Stimulated activated CD8-positive, alpha-beta memory T cell treated with anti-CD3 and anti-CD28 coated beads, Interleukin-7, amount 100 ng/mL, for 48 hours (primary cell): ENCODE data around the gene IL32.
"Not testable (repeated sequence)": the region's sequence is repeated elsewhere in the genome, so short reads cannot be mapped to it uniquely, and the experiment has no call there.

Experiments used
- DNase-seq, 2 donors: peaks; one replicate each; pipeline ENCODE4 v3.0.0-alpha.2; 2020; ENCODE audit warnings: low read depth in 1 of 2; ENCODE audit errors: extremely low read depth in 1 of 2

IL32 gene

GRCh38 chr16:3069146-3069545, 3.7 kb downstream of the IL32 start:
- not testable (repeated sequence) for DNase-seq

DNA sequence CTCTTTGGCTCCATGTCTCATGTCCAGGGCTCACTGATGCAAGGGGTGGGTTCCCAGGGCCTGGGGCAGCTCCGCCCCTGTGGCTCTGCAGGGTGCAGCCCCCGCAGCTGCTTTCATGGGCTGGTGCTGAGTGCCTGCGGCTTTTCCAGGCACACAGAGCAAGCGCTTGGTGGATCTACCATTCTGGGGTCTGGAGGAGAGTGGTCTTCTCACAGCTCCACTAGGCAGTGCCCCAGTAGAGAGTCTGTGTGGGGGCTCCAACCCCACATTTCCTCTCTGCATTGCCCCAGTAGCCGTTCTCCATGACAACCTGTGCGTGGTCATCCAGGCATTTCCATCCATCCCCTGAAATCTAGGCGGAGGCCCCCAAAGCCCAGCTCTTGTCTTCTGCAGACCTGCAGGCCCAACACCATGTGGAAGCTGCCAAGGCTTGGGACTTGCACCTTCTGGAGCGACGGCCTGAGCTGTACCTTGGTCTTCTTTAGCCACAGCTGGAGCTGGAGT, 5.2 kb downstream of the IL32 start:
- DNase-seq, result no peak

DNA sequence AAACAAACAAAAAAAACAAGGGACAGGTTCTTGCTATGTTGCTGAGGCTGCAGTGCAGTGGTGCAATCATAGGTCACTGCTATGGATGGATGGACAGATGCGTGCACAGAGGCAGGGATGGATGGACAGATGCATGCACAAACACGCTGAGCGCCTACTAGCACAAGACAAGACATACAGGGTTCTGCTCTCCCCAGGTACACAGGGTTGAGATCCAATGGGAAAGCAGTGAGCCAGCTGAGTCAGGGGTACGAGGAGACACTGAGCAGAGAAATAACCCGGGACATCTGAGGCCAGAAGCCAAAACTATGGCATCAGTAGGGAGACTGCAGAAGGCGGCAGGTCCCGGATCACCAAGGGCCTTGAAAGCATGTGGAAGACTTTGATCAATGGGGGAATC, 6.2 kb downstream of the IL32 start:
- DNase-seq, result no peak

DNA sequence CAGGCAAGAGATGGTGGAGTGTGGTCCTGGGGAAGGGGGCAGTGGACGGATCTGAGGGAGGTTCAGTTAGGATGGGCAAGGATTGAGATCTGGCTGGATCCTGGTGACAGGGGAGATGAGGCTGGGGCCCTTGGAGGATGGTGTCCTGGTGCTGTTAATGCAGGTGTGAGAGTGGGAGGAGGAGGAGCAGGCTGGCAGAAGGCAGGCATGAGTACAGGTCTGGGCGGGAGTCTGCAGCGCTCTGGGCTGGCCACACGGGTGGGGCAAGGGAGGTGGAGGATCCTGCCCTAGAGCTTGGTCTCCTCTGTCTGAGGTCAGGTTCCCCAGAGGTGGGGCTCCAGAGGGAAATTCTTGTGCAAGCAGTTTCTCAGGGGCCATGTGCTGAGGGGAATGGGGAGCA, 6.7 kb downstream of the IL32 start:
- not testable (repeated sequence) for DNase-seq

- not testable (repeated sequence) for DNase-seq
These were observed 7.3 kb downstream of the IL32 start for GRCh38 chr16:3072576-3073263.

DNA sequence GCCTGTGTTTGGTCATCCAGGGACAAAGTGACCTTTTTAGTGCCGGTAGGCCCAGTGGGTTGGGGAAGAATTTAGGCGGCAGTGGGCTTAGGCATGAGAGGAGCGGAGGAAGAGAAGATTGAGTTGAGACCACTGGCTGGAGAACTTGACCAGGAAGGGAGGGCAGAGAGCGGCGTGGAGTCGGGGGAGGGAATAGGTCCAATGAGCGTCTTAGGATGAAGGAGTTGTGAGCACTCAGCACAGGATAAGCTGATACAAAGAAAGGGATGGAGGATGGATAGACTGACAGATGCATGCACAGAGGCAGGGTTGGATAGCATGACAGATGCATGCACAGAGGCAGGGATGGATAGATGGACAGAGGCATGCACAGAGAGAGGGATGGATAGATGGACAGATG, 8.0 kb downstream of the IL32 start:
- DNase-seq, result no peak

- DNase-seq, result peak; percentile 69 to 87
These were observed 9.6 kb downstream of the IL32 start for GRCh38 chr16:3074860-3075522.

DNA sequence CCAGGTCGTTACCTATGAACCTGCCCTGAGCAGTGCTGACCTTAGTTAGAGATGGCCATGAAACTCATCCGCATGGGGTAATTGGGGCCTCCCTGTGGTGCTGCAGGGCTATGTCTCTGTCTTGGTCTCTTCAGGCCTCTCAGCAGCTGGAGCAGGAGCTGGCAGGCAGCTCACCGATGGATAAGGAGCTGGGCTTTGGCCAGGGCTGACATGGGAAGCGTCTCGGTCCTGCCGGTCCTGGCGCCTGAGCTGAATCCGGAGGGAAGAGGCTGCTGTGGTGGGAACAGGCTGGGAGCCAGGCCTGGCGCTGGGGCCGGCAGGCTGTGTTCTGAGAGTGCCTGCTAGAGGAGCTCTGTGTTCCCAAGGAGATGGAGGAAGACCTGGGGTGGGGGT, 10.1 kb downstream of the IL32 start:
- no peak for DNase-seq

DNA sequence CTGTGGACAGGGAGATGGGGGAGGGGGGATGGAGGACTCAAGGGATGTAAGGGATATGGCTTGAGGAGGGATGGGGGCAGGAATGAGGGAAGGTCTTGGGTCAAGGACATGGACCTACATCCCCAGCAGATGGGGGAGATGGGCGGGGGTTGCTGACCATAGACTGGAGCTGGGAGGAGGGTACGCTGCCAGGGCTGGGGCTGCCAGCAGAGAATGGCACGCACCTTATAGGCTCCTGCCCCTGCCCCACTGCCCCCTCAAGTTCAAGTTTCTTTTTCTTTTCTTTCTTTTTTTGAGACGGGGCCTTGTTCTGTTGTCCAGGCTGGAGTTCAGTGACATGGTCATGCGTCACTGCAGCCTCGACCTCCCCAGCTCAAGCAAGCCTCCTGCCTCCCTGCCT, 10.5 kb downstream of the IL32 start:
- DNase-seq, result not testable (repeated sequence)

DNA sequence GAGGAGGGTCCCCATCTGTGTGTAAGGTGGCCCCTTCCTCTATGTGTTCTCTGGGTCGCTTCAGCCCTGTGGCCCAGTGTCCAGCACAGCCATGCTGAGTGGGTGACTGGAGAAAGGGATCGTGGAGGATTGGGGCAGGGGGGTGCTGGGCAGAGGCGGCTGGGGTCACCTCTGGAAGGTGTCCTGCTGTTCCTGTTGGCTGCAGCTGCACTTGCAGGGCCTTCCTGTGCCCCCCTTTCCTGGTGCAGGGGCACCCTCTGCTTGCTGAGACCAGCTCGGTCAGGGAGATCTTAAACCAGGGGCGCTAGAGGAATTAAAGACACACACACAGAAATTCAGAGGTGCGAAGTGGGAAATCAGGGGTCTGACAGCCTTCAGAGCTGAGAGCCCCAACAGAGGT, 11.1 kb downstream of the IL32 start:
- DNase-seq, result no peak

DNA sequence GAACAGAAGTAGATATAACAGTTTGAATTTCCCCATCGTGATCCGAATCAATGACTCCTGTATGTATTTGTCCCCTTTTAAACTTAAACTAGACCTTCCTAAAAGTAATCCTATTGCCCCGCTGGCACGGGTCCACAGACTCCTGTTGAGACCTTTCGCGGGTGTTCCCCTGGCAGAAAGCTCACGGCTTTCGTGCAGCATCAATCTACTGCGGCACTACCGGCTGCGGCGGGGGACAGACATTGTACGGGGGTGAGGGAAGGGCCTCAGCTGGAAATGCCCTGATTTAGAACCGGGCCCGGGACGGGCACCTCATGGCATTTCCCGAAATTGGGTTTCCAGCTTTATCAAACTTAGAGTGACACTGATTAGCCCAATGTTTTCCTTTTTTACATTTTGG, 14.6 kb downstream of the IL32 start:
- no peak for DNase-seq

- not testable (repeated sequence) for DNase-seq
These were observed 16.5 kb downstream of the IL32 start for GRCh38 chr16:3081957-3082356.

- DNase-seq, result not testable (repeated sequence)
These were observed 18.0 kb downstream of the IL32 start for GRCh38 chr16:3083408-3083807.

- no peak for DNase-seq
These were observed 19.1 kb downstream of the IL32 start for GRCh38 chr16:3084491-3084890.

DNA sequence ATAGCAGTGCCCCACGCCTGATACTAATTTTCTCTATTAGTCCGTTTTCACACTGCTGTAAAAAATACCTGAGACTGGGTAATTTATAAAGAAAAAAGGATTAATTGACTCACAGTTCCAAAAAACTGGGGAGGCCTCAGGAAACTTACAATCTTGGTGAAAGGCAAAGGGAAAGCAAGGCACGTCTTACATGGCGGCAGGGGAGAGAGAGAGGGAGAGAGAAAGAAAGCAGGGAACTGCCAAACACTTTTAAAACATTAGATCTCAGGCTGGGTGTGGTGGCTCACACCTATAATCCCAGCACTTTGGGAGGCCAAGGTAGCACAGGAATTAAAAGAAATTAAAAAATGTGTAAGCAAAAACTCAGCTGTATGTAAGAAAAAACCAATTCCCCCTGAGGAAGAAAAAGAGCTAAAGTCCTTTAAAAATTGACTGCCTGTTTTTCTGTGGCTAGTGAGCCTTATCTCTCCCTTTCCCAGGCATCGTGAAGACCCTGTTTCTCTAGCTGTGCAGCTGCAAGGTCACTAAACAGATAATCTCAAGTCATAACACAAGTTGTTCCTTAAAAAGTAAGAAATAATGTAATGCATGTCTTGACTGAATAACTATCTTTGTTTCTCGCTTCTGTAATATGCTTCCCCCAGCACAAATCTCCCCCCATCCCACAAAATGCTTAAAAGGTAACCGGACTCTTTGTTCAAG, 19.7 kb downstream of the IL32 start:
- no peak for DNase-seq

DNA sequence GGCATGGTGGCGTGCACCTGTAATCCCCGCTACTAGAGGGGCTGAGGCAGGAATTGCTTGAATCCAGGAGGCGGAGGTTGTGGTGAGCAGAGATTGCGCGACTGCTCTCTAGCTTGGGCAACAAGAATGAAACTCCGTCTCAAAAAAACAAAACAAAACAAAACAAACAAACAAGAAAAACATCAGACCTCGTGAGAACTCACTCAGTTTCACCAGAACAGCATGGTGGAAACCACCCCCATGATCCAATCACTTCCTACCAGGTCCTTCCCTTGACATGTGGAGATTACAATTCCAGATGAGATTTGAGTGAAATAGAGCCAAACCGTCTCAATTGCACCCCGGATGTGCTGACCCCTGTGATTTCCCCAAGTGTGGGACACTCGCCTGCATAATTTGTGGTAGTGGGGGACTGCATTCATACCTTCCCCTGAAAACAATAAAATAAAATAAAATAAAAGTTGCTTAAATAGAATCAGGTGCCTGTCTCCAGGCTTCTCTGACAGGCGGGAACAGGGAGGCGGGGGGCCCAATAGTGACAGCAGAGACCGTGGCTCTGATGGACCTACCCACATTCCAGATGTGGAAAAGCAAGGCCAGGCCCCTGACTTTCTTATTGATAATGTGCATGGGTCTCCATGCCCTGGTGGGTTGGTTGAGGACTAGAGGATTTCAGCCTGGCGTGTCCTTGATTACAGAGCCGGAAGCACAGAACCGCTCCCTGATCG, 20.6 kb downstream of the IL32 start:
- DNase-seq, result no peak

DNA sequence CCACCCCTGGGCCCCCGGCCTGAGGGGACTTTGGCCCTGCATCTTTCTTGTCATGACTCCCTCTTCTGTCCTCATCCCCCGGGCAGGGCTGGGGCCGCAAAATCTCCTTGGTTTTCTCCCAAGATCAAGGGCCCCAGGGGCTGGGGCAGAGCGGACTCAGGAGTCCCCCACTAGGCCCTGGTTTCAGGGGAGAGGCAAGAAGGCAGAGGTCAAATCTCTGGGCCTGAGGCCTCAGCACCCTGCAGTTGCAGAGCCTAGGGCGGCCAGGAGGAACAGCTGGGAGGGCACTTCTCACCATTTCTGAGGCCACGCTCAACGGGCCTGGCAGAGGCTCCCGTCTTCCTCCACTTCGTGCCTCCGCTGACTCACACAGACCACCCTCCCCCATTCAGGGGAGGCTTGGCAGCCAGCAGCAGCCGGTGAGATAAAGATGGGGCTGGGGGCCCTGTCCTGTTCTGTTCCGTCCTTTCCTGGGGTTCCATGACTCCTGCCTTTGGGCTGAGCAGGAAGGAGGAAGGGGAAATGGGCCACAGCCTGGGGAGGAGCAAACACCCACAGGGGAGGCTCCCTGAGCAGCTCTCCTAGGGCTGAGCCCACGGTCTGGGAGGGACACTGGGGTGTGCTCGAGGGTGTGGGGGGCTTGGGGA, 21.3 kb downstream of the IL32 start:
- DNase-seq, result no peak

DNA sequence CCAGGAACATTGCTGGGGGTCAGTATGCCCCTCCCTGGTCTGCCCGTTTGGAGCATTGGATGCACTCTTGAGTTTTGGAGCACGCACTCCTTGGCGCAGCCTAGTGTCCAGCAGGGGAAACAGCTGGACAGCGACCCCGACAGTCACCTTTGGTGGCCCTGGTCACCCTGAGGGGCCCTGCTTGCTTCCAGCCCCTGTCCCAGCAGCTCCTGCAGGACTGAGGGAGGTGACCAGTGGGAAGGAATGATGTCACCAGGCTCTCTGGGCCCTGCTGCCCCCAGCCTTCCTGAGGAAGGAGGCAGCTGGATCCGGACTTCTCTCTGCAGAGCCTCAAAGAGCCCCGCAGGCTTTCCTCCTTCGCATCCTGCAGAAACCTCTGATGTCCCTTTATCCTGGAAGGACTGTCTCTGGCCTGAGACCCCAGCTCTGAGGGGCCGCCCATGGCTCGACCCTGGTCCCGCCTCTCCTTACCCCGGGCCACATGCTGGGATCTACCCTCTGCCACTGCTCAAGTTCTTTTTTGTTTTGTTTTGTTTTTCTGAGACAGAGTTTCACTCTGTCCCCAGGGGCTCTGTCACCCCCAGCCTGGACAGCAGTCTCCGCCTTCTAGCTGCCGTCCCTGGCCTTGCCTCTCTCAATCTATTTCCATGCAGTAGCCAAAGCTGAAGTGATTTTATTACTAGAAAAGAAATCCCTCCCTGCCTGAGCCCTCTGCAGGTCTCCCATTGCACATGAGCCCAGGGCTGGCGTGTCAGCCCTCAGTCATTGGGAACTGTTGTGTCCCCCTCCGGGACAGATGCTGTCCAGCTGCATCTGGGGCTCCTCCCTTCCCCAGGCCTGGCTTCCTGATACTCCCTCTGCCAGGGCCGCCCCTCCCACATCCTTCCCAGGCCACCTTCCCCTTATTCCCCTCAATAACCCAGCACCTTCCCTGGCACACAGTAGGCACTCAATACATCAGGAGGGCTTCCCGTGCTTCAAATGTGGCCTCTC, 22.1 kb downstream of the IL32 start:
- no peak for DNase-seq

- no peak for DNase-seq
These were observed 23.0 kb downstream of the IL32 start for GRCh38 chr16:3088450-3088849.
